Measurements from ENCODE around the gene RNF215. TPM values are rescaled to one million over a fixed set of nuclear protein-coding genes. Genes with fewer than 3 reads are reported as not detected.

Gene RNF215
- total RNA-seq, 1 experiment from 2014 or later: 15.1 TPM

DNA sequence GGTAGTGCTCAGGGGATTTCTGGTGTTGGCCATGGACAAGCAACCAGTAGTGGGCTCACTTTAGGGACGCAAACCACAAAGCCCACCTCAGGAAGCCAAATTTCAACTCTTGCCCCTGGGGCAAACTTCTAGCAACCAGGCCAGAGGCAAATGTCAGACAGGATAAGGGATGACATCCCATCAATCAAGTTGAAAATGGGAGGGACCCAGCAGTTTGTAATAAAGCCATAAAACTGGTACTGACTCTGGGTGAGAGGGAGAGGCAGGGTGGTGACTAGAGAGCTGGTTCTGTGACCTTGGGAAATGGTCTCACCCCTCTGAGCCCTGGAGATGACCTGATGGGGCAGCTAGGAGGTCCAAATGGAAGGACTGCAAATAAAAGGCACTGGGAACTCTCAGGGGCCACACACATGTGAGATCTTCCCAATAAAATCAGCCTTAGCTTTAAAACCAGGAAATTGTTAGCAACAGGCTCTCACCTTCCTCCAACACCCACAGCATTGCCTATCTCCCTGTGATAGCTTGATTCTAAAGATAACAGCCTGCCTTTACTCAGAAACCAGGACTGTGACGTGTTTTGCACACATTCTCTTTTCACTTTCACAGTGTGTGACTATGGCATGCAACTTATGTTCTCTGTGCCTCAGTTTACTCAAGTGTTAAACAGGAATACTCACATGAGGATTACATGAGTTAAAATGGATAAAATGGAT, 54.1 kb downstream of the RNF215 start:
- no peak for DNase-seq (ENCODE audit: low read depth)

DNA sequence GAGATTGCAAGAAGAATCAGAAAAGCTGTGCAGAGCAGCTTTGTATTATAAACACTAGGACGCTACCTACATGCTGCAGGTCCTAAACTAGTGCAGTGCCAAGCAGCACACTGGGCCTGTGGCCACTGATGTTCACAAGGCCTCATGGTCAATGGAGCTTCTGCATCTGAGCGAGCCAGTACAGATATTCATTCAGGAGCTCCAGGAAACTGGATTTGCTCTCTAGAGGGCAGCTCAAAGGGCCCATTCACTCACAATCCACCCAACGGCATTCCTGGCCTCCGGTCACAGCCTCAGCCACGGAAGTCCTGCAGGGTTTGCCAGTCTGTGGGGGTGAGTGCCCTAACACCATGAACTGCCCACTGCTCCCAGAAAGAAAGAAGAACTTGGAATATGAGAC, 54.7 kb downstream of the RNF215 start:
- no peak for DNase-seq (ENCODE audit: low read depth)

Other genes with a start within 250 kb of the RNF215 start
- gene LIF, start 140.7 kb downstream of the RNF215 start, total RNA-seq (2014; rRNA removed; shearing (Covaris generic)): 7.5 and 9.9 TPM in 2 replicates
- not detected in 2 replicates for gene OSM, start 120.6 kb downstream of the RNF215 start, total RNA-seq (2014; rRNA removed; shearing (Covaris generic))
- 2.8 and 4.5 TPM in 2 replicates for gene CASTOR1, start 97.9 kb downstream of the RNF215 start, total RNA-seq (2014; rRNA removed; shearing (Covaris generic))
- 13.5 and 20.9 TPM in 2 replicates for gene TBC1D10A, start 60.5 kb downstream of the RNF215 start, total RNA-seq (2014; rRNA removed; shearing (Covaris generic))
- gene SF3A1, start 30.5 kb downstream of the RNF215 start, total RNA-seq (2014; rRNA removed; shearing (Covaris generic)): 25.9 and 52.2 TPM in 2 replicates
- gene CCDC157, start 30.4 kb downstream of the RNF215 start, total RNA-seq (2014; rRNA removed; shearing (Covaris generic)): 0.76 and 3.7 TPM in 2 replicates
- 15.1 and 31.3 TPM in 2 replicates for gene SEC14L2, start 9.6 kb upstream of the RNF215 start, total RNA-seq (2014; rRNA removed; shearing (Covaris generic))
- 10.0 and 12.1 TPM in 2 replicates for gene MTFP1, start 38.4 kb upstream of the RNF215 start, total RNA-seq (2014; rRNA removed; shearing (Covaris generic))
- not detected in 2 replicates for gene SEC14L3, start 84.6 kb upstream of the RNF215 start, total RNA-seq (2014; rRNA removed; shearing (Covaris generic))
- not detected in 2 replicates for gene SEC14L4, start 118.3 kb upstream of the RNF215 start, total RNA-seq (2014; rRNA removed; shearing (Covaris generic))
- gene SEC14L6, start 159.3 kb upstream of the RNF215 start, total RNA-seq (2014; rRNA removed; shearing (Covaris generic)): not detected in 2 replicates
- not detected in 2 replicates for gene GAL3ST1, start 187.3 kb upstream of the RNF215 start, total RNA-seq (2014; rRNA removed; shearing (Covaris generic))
- gene PES1, start 204.5 kb upstream of the RNF215 start, total RNA-seq (2014; rRNA removed; shearing (Covaris generic)): 53.1 and 57.9 TPM in 2 replicates
- gene TCN2, start 219.8 kb upstream of the RNF215 start, total RNA-seq (2014; rRNA removed; shearing (Covaris generic)): 5.8 and 6.2 TPM in 2 replicates
- gene SLC35E4, start 248.4 kb upstream of the RNF215 start, total RNA-seq (2014; rRNA removed; shearing (Covaris generic)): 7.6 and 9.0 TPM in 2 replicates